ENCODE results near the gene CDC42BPB. TPM values are rescaled to one million over a fixed set of nuclear protein-coding genes. Genes with fewer than 3 reads are reported as not detected.

The CDC42BPB gene
- total RNA-seq, 1 donor from 2014 or later: 102 TPM

- TF ChIP-seq CTCF (IDR thresholded peaks at IDR 0.05): no peak
- intact Hi-C loops (cut with DNase I): no loop called here
- Histone ChIP-seq H3K4me1 (no peaks in the 10 kb centered on the region), H3K36me3 (peaks cover 77% of the 10 kb centered on the region), H3K27ac (no peak overlapping the region), H3K4me3 (no peak overlapping the region), H3K9me3 (no peaks in the 10 kb centered on the region), H3K27me3 (no peaks in the 10 kb centered on the region)
- ATAC-seq: no peak
- no peak for DNase-seq
Measured at GRCh38 chr14:102986810-102987579, 70.4 kb downstream of the CDC42BPB start.

- peaks cover 77% of the 10 kb centered on the region for H3K36me3 ChIP-seq
- DNase-seq: no peak
- H3K4me3 ChIP-seq: no peak overlapping the region
- TF ChIP-seq CTCF (IDR thresholded peaks at IDR 0.05): no peak
- peak; percentile 33 for ATAC-seq
- intact Hi-C loops (cut with DNase I): no loop called here
- no peaks in the 10 kb centered on the region for H3K27me3 ChIP-seq
- no peaks in the 10 kb centered on the region for H3K9me3 ChIP-seq
- no peaks in the 10 kb centered on the region for H3K4me1 ChIP-seq
- H3K27ac ChIP-seq: no peak overlapping the region
Measured at GRCh38 chr14:102985665-102986064, 71.7 kb downstream of the CDC42BPB start.

- ATAC-seq (no peak), DNase-seq (no peak)
- Histone ChIP-seq H3K27ac (no peak overlapping the region), H3K27me3 (no peaks in the 10 kb centered on the region), H3K4me1 (no peaks in the 10 kb centered on the region), H3K4me3 (no peak overlapping the region), H3K9me3 (no peaks in the 10 kb centered on the region), H3K36me3 (peaks cover 78% of the 10 kb centered on the region)
- intact Hi-C loops (cut with DNase I): no loop called here
- TF ChIP-seq CTCF (IDR thresholded peaks at IDR 0.05): no peak
Measured at GRCh38 chr14:102984336-102985102, 72.8 kb downstream of the CDC42BPB start.

GRCh38 chr14:102983496-102983895 is 73.9 kb downstream of the CDC42BPB start:
- DNase-seq (no peak), ATAC-seq (no peak)
- intact Hi-C loops (cut with DNase I): no loop called here
- no peak overlapping the region for H3K27ac ChIP-seq
- peaks cover 82% of the 10 kb centered on the region for H3K36me3 ChIP-seq
- no peaks in the 10 kb centered on the region for H3K27me3 ChIP-seq
- no peak overlapping the region for H3K4me3 ChIP-seq
- TF ChIP-seq CTCF (IDR thresholded peaks at IDR 0.05): no peak
- H3K9me3 ChIP-seq: no peaks in the 10 kb centered on the region
- no peaks in the 10 kb centered on the region for H3K4me1 ChIP-seq

- H3K4me1 ChIP-seq: no peaks in the 10 kb centered on the region
- peaks cover 88% of the 10 kb centered on the region for H3K36me3 ChIP-seq
- ATAC-seq (no peak), DNase-seq (no peak)
- TF ChIP-seq CTCF (IDR thresholded peaks at IDR 0.05): no peak
- intact Hi-C loops (cut with DNase I): no loop called here
- no peaks in the 10 kb centered on the region for H3K9me3 ChIP-seq
- H3K4me3 ChIP-seq: no peak overlapping the region
- no peak overlapping the region for H3K27ac ChIP-seq
- no peaks in the 10 kb centered on the region for H3K27me3 ChIP-seq
Measured at GRCh38 chr14:102982852-102983470, 74.4 kb downstream of the CDC42BPB start.

Data from upper lobe of right lung (tissue), 1 donor.